IPS DF 19.7 (cell line): ENCODE data around the gene ARSB.
"Not testable (repeated sequence)": the region's sequence is repeated elsewhere in the genome, so short reads cannot be mapped to it uniquely, and the experiment has no call there.

ENCODE experiments used
- DNase-seq: peaks from one replicate; pipeline ENCODE4 v3.0.0-alpha.2; 2013; ENCODE audit warnings: low read depth, low spot score

Gene ARSB

DNA sequence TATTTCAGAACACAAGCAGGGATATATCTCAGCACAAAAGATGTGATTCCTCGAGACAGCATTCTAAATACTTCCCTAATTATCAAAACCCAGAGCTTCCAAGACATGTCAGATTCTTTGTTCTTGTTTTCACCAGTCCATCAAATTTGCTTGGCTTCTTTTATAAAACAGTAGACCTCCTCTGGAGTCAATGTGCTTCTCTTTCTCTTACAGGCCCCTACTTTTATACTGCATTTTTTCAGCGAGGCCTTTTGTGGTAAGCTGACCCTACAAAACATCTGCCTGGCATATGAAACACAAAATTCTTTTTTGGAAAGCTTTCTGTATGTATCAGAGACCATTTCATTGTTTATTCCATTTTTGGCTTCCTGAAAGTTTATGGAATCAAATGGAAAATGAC lies 81.8 kb downstream of the ARSB start:
- no peak for DNase-seq

DNA sequence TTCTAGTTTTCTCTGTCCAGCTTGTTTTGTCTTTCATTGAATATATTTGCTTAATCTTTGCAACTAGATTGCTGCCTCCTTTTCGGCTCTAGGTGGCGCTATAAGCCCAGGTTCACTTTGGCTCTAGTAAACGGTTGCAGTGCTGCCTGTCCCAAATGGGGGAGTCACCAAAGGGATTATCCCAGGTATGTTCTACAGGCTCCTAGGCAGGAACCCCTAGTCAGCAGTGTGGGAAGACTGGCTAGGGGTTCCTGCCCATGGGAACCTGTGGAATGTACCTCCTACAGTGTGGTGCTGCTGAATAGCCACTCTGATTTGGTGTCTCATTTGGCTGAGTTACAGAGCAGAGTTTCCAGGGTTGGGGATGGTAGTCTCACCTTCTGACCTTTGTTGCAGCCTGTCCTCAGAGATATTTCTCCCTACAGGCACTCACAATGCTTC lies 85.2 kb downstream of the ARSB start:
- DNase-seq: peak; percentile 59

DNA sequence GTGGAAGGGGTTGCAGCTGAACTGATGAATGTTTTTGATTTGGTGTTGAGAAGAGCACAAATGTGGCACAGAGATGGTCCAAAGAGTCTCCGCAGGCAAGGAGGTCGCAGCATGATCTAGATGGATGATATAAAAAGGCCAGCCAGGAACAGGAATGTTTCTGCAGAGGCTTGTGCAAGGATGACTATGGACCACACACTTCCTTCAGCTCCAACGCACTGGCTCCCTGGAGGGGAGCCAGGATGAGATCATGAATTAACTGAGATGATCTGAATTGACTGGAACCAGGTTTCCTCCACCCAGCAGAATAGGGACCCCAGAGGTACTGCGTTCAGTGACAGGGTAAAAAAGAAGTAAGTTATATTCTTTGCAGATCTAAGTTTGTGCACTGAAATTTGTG lies 89.0 kb downstream of the ARSB start:
- DNase-seq: no peak

DNA sequence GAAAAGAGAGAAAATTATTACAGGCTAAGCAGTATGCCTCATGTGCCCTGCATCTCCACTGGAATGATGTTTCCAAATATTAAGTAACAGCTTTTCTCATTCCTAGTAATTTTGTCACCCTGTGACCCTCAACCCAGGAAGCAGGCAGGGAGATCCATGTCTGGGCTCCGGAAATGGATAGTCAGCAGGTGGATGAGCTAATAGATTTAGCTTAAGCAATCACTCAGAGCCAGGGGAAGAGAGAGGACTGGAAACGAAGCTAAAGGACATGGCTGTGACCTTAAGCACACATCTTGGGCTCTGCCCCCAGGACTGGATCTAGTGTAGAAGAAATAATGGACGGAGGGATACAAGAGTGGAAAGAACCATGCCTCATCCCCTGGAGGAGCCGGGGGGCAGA lies 89.5 kb downstream of the ARSB start:
- DNase-seq: no peak

DNA sequence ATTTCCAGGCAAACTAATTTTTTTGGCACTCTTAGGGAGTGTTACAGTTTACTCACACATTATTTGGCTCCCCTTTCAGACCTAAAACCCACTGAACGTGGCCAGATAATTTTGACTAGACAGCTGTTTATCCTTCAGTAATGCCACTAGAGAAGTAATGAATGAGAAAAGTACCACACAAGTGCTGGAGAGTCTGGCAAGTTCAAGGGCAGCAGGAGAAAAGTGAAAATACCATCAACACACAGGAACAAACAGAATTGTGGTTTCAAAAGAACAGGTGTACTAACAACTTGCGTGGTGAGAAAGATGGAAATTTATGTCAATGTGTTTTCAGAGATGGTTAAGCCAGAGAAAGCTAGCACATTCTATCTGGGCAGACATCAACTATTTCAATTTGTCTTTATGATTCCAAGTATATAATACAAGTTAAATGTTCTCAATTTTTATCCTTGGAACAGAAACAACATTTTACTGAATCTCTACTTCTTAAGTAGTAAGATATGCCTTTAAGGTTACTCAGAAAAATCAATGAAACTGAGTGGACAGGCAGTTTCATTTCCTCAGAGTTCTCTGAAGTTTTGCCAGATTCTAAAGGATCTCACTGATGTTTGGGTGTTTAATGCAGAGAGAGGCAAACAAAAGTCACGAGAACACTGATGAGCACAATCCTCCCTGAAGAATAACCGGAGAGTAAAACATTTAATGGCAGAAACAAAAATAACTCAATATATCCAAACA lies 91.0 kb downstream of the ARSB start:
- no peak for DNase-seq

DNA sequence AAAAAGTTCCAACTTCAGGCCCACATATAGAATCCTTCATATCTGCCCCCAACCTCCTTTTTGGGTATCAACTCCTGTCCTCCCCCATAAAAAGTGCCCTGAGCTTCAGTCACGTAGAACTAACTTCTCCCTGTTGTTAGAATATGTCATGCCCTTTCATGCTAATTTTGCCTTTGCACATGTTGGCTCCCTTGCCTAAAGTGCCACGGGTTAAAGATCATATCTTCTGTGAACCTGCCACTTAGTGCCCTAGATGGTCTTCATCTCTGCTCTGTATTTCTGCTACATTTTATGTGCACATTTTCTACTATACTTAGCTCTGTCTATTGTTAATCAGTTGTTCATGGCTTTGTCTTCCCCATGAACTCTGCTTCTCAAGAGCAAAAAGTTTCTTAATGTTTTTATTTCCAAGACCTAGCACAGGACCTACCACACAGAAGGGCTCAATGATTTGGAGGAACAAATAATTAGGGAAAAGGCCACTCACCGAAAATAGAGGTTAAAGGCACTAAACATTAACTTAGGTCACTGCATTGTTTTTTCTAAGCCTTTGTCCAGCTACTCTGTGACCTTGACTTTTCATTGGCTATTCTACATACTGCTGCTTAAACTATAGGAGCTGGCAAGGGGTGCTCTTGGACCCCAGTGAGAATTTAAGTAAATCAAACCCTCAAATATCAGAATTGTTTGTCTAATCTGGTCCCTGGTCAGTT lies 94.3 kb downstream of the ARSB start:
- no peak for DNase-seq

DNA sequence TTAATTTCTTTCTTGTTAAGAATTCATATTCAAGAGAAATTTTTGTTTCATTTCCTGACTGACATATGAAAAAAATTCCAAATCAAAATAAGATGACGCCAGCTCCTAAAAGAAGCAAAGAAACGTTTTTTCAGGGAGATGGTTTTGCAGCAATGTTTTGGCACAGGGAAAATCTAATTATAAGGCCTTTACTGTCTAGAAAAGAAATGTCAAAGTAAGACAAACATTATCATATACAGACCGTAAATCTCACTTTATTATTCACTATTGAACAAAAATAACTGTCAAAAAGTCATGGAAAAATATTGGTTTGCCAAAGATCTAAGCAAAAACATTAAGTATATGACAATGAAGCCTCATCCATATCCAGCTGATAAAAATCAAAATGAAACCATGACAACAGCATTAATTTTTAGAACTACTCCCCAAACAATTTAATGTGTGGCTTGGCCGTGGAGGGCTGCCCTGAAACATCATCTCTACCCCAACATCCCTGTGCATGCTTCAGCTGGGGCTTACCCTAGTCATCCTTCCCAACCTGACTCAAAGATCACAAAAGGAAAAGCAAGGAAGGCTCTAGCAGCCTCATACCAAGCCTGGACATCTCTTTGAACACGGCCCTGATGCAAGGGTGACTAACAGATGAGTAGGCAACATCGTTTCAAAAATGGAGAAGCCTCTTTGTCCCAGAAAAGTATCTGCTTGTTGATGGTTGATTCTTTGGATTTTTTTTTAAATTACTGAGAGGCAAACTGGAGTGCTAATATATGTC lies 95.6 kb downstream of the ARSB start:
- no peak for DNase-seq

DNA sequence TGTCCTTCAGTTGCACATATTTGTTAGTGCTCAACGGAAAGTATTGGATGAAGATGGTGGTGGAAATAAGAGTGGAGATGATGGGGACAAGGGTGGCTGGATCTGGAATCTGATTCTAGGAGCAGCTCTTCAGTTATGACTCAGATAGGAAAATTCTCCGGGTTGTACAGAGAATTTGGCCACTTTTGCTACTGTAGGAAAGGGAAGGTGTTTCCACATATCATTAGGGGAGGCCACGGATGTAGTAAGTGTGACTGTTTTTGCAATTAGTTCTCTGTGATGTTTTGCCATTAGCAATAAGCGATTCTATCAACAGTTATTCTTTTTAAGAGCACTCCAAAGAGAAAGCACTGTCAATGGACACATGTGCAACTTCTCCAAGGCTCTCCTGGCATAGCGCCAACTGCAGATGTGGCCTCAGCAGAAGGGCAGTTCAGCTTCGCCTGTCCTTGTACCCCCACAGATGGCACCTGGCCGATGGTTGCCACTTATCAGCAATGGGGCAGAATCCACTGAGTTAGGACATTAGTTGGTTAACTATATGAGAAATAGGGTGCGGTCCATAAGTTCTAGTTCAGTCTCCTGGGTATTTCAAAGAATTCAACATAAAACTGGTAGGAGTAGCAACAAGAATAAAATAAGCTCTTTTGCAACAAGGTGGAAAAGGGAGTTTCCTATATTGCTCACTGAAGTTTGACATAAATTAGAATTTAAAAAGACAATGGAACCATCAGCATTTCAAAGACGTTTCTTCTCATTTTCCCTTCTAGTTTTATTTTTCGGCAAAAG lies 96.3 kb downstream of the ARSB start:
- DNase-seq: no peak

DNA sequence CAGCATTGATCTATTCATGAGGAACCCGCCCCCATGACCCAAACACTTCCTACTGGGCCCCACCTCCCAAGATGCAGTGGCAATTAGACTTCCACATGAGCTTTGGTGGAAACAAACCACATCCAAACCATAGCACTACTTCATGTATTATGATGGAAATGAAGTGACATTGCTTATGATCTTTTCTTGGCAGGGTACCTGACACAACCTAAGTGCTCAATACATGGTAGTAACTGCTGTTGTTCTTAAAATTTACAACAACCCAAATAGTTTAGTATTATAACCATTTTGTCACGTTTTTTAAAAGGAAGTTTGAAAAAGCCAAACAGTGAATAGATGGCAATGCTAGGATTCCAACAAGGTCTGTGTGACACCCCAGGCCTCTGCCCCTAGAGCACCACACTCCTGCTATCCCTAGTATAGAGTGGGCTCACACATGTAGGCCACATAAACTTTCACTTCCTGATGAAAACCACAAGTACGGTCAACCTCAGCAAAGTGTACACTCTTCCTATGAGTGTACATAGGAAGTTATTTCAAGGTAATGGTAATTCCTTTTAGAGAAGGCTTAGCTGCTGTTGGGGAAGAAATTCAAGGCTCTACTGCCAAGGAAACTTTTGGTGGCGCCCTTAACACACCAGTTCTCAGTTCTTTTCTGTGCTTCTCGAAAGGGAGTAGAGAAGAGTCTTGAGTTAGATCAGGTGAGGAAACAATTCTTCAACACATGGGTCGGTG lies 97.6 kb downstream of the ARSB start:
- no peak for DNase-seq

DNA sequence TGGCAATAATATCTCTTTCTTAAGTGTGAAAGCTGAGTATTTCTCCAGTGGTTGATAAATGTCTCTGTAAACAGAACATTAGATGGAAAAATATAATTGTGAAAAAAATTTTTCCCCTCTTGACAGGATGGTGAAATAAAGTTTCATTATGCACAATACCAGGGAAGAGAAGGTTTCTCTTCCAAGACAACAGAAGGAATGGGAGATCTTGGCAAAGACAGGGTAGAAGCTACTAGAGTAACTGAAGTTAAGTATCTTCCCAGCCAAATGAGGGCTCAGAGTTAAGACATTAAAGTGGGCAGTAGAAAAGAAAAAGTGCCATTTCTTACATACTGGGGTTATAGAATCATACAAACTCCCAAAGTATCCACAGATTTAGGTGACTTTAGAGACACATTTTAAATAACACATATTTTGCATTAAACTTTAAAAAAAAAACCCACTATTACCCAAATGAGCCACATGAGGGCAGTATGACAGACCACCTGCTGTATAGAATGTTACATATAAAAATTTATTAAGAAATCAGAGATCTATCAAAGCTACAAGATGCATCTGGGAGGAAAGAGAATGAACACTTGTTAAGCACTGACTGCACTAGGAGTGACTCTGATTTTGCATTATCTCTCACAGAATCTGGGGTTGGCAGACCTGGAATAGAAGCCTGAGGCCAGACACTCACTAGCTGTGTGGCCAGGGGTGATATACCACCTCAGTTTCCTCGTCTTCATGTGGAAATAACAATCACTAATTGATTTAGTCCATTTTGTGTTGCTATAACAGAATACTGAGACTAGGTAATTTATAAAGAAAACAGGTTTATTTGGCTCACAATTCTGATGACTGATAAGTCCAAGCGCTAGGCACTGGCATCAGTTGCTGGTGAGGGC lies 98.5 kb downstream of the ARSB start:
- no peak for DNase-seq

DNA sequence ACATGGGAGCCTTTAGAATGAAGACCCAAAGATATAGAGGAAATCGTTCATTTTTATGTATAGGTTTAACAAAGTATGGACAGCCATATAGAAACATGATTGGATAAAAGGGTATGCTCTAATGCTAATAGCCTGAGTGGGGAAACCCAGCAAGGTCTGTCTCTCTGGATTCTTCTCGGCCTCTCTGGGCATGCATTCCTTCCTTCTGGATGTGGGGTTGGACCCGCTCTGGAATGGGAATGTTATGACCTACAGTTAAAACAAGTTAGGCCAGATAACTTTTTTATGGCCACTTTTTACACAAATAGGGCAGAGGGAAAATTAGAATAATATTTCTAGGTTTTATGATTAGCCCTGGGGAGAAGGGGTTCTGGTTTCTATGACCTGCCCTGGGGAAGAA lies 103.2 kb downstream of the ARSB start:
- DNase-seq: no peak

DNA sequence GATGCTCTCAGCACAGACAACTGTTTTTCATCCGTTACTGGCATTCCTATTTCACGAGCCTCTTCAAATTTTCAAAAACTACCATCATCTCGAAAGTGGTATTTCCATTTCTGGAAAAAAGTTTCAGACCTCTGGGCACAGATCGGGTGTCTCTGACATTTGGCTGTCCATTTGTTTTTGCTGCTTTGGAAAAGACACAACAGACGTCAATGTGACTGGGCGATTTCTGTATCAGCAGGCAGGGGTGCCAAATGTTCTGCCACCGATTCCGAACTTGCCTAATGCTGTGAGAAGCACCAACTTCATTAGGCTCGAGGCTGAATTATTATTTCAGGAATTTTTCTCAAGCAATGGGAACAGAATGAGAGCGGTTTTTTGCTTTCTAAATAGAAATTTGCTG lies 105.6 kb downstream of the ARSB start:
- DNase-seq: no peak

DNA sequence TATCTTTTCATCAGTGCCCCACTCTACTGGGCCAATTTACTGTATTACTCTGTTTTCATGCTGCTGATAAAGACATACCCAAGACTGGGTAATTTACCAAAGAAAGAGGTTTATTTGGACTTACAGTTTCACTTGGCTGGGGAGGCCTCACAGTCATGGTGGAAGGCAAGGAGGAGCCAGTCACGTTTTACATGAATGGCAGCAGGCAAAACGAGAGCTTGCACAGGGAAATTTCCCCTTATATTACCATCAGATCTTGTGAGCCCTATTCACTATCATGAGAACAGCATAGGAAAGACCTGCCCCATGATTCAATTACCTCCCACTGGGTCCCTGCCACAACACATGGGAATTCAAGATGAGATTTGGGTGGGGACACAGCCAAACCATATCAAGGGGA lies 119.0 kb downstream of the ARSB start:
- DNase-seq: not testable (repeated sequence)

DNA sequence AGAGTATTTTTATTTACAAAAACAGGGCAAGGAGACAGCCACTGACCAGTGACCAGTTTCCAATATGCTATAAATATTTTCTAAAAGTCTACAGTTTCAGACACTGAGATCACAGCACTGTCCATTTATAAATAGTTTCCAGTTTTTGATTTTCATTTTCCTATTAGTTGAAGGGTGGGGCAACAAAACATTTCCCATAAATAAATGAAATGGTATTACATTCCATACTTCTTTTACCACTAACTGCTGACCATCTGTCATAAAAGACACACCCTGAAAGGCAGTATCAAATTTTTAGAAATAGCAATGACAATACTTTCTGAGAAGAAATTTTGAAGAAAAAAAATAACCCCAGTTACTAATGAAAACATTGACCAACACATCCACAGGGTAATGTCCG lies 126.7 kb downstream of the ARSB start:
- DNase-seq: no peak

DNA sequence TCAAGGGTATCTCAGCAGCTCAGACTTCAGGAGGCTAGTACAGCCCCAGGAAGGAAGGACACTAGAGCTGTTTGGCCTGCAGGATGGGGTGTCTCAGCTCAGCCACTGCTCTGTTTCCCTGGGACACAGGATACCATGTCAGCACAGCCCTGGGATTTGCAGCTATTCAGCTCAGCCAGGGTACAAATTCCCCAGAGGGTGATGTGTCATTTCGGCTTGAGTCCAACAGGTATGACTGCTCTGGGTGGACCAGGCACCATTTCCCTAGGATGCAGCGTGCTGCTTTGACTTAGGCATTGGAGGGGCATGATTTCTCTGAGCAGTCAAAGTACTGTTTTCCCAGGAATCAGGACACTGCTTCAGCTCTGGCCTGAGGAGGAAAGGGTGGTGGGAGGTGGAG lies 130.1 kb downstream of the ARSB start:
- DNase-seq: no peak

DNA sequence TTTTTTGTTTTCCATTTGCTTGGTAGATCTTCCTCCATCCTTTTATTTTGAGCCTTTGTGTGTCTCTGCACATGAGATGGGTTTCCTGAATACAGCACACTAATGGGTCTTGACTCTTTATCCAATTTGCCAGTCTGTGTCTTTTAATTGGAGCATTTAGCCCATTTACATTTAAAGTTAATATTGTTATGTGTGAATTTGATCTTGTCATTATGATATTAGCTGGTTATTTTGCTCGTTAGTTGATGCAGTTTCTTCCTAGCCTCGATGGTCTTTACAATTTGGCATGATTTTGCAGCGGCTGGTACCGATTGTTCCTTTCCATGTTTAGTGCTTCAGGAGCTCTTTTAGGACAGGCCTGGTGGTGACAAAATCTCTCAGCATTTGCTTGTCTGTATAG lies 133.2 kb downstream of the ARSB start:
- DNase-seq: not testable (repeated sequence)

DNA sequence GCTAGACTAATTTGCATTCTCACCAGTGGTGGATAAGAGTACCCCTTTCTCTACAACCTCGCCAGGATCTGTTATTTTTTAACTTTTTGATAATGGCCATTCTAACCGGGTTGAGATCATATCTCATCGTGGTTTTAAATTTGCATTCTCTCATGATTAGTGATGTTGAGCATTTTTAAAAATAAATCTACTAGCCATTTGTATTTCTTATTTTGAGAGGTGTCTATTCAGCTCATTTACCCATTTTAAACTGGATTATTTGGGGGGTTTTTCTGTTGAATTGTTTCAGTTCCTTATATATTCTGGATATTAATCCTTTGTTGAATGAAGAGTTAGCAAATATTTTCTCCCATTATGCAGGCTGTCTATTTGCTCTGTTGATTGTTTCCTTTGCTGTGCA lies 139.6 kb downstream of the ARSB start:
- no peak for DNase-seq

DNA sequence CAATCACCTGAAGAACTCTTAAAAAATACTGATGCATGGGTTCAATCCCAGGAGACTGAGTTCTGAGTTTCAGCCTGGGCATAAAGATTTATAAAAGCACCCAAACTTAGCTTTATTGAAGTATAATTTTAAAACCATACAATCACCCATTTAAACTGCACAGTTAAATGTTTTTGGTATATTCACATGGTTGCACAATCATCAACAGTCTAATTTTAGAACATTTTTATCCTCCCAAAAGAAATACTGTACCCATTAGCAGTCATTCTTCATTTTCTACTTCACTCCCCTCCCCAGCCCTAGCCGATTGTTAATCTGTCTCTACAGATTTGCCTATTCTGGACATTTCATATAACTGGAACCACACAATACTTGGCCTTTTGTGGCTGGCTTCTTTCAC lies 141.7 kb downstream of the ARSB start:
- DNase-seq: no peak

DNA sequence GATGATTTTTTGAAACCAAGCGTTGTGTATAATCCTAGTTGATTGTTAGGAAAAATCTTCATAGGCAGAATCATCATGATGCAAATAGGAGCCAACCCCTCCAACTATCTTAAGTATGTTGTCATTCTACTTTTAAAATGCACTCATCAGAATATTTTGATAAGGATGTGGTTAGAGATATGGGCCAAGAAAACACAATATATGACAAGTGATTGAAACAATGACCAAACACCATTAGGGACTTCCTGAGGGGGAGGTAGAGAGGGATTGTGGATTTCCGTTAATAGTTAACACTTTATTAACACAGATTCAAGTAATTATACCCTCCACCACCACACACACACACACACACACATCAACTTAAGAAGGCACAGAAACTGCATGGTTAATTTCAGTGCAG lies 143.3 kb downstream of the ARSB start:
- no peak for DNase-seq

DNA sequence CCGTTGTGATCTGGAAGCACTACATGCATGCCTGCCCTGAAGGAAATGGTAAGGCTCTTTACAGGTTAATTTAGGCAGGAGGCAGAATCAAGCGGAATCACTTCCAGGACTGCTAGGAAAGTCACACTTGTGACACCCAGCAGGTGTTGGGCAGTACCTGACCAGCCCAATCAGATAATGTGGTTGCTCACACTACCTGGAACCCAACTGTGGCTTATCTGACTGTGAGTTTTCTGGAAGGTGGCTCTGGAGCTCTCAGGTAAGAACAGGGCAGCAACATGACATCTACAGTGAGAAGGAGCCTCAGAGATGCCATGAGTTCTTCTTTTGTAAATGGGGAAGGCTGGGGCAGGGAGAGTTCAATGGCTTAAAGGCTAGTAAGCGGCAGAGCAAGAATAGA lies 146.4 kb downstream of the ARSB start:
- DNase-seq: no peak
